Measurements from ENCODE around the gene PPIL6. TPM values are rescaled to one million over a fixed set of nuclear protein-coding genes. Genes with fewer than 3 reads are reported as not detected.

PPIL6 gene
- total RNA-seq: 3.9 and 6.2 TPM in 2 replicates

GRCh38 chr6:109440331-109441068 lies at the start of gene PPIL6, which contains the start of gene SMPD2:
TSS of gene PPIL6 (minus strand) at chr6:109440628. CDS start at chr6:109440590, 38 bp downstream.
TSS of gene SMPD2 (plus strand) at chr6:109440724. CDS start at chr6:109441122, 398 bp downstream.

GRCh38 chr6:109482905-109483734 lies 42.7 kb upstream of the PPIL6 start, which contains the start of gene ZBTB24:
TSS of gene ZBTB24 (minus strand) at chr6:109483219. CDS start at chr6:109482026, 1,193 bp downstream.

GRCh38 chr6:109455437-109456110 lies 15.1 kb upstream of the PPIL6 start, which contains the start of gene MICAL1:
TSS of gene MICAL1 (minus strand) at chr6:109455772. CDS start at chr6:109454196, 1,576 bp downstream.

GRCh38 chr6:109381747-109382575 lies 58.5 kb downstream of the PPIL6 start, which contains the start of gene CD164:
TSS of gene CD164 (minus strand) at chr6:109382467. CDS start at chr6:109382378, 89 bp downstream.

Other genes starting within 250 kb of the PPIL6 start
- 305 and 318 TPM in 2 replicates for gene CD164, start 58.2 kb downstream of the PPIL6 start, total RNA-seq
- 10.7 and 12.9 TPM in 2 replicates for gene SMPD2, start 96 bp upstream of the PPIL6 start, total RNA-seq
- 45.2 and 59.6 TPM in 2 replicates for gene MICAL1, start 15.1 kb upstream of the PPIL6 start, total RNA-seq
- 10.9 and 13.7 TPM in 2 replicates for gene ZBTB24, start 42.6 kb upstream of the PPIL6 start, total RNA-seq